ENCODE measurements around the gene EIF2AK3. TPM values are rescaled to one million over a fixed set of nuclear protein-coding genes. Genes with fewer than 3 reads are reported as not detected.

The EIF2AK3 gene
- total and polyA plus RNA-seq, 2 of the 8 experiments (the other 6 are each of a cell fraction or from before 2014, with no cell fraction given) = 5.8 to 22.8 TPM

DNA sequence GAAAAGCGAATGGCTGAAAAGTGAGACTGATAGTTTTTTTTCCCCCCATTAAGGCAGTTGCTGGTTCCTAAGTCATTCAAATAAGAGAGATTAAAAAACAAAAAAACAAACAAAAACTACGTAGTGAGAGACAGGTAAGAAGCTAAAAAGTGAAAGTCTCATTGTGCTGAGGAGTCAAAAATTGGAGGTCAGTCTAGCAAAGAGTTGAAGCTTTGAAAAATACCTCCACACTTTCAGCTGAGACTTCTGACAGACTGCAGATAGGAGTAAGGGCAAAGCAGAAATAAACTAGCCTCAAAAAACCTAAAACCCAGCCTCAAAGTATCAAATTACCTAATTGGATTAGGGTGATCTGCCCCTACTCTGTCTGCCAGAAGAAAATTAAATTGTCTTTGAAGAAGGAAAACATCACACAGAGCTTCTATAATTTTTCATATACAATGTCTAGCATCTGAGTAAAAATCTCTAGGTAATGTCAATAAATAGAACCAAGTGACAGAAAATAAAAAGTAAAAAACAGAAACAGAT lies 10.9 kb upstream of the EIF2AK3 start:
- no peak overlapping the region for H3K27ac ChIP-seq (ENCODE audit: low read depth, low read length)
- ChIA-PET POLR2A (ENCODE audit: partially characterized antibody) (interaction anchor here (1.4 kb wide), 1 partner anchor 10 kb away, joined by 6 read pairs; the partner anchor contains the start of gene EIF2AK3), CTCF (ENCODE audit: partially characterized antibody) (interaction anchor here (0.9 to 1.5 kb wide), 3 partner anchors 31 to 48 kb away, joined by 3 to 5 read pairs (median 5); no protein-coding TSS in a partner anchor)
- H4K20me1 ChIP-seq (replicated peaks in 1 of 2; ENCODE audit: control insufficient read depth in 1 of 2, insufficient read depth in 2 of 2, low read length in 2 of 2) = no peaks in the 10 kb centered on the region
- no peak overlapping the region for H2AK5ac ChIP-seq (ENCODE audit: low read depth, low read length)
- no peak overlapping the region for H4K91ac ChIP-seq (replicated peaks; ENCODE audit: insufficient read length, low read length)
- no peak overlapping the region for H2BK5ac ChIP-seq (ENCODE audit: low read depth, low read length)
- no peak for TF ChIP-seq RBBP5 (IDR thresholded peaks at IDR 0.05; ENCODE audit: borderline replicate concordance, low read depth, low read length)
- TF ChIP-seq CREB1 (IDR thresholded peaks at IDR 0.05) = no peak
- TF ChIP-seq FOSL1 (IDR thresholded peaks at IDR 0.05; ENCODE audit: insufficient read depth, low read depth, low read length) = no peak
- TF ChIP-seq SIRT6 (IDR thresholded peaks at IDR 0.05; ENCODE audit: low read length) = no peak
- TF ChIP-seq SUZ12 (IDR thresholded peaks at IDR 0.05; ENCODE audit: low read length) = no peak
- TF ChIP-seq BRCA1 (IDR thresholded peaks at IDR 0.05; ENCODE audit: low read depth, low read length) = no peak
- no peaks in the 10 kb centered on the region for H3K79me2 ChIP-seq (ENCODE audit: control insufficient read depth in 1 of 2, insufficient read depth in 2 of 2, low read length in 2 of 2)
- H3K4me1 ChIP-seq (replicated peaks in 1 of 4; ENCODE audit: control insufficient read depth in 3 of 4, insufficient read depth in 4 of 4, low read length in 3 of 4) = peaks cover 2 to 4% (median 3%) of the 10 kb centered on the region in 4 experiments; a peak in 4 of 7 replicates
- no peak overlapping the region for H2BK15ac ChIP-seq (ENCODE audit: low read length)
- no peak overlapping the region for H3K23ac ChIP-seq (ENCODE audit: insufficient read length)
- WGBS, 2 experiments (ENCODE audit: extremely low coverage in 1 of 2, insufficient coverage in 1 of 2, insufficient read length in 1 of 2, insufficient replicate concordance in 2 of 2, low coverage in 1 of 2, low lambda C conversion rate in 2 of 2, missing lambda C conversion rate in 1 of 2) = 27% methylated on average over 2 of the region's 2 CpGs; no CpG with 5 or more reads in 1 of the 2 experiments
- H3K23me2 ChIP-seq (ENCODE audit: low read depth, low read length) = no peaks in the 10 kb centered on the region
- H2BK12ac ChIP-seq (ENCODE audit: low read depth, low read length) = no peak overlapping the region
- DNase-seq (ENCODE audit: low read depth in 1 of 2, low spot score in 2 of 2) = no peak
- peak overlapping the region; percentile 93 for H2AFZ ChIP-seq (ENCODE audit: low read length)
- no peak overlapping the region for H3K14ac ChIP-seq (ENCODE audit: insufficient read length)
- H3K27me3 ChIP-seq (replicated peaks in 1 of 4; ENCODE audit: control insufficient read depth in 3 of 4, extremely low read depth in 1 of 4, insufficient read depth in 3 of 4, low read length in 3 of 4) = no peaks in the 10 kb centered on the region
- H3K4ac ChIP-seq (replicated peaks; ENCODE audit: insufficient read length, low read depth, low read length) = no peak overlapping the region
- H3K36me3 ChIP-seq (ENCODE audit: control insufficient read depth in 2 of 4, insufficient read depth in 4 of 4, low read length in 3 of 4) = no peaks in the 10 kb centered on the region; a peak in 1 of 8 replicates
- no peak overlapping the region for H4K8ac ChIP-seq (ENCODE audit: extremely low read depth, insufficient read depth, low read length)
- no peak overlapping the region for H3K18ac ChIP-seq (ENCODE audit: extremely low read depth, low read length)
- no peak overlapping the region for H3K56ac ChIP-seq (replicated peaks; ENCODE audit: insufficient read length, low read depth, low read length)
- no peaks in the 10 kb centered on the region for H3K79me1 ChIP-seq (ENCODE audit: low read depth, low read length)
- H4K5ac ChIP-seq (ENCODE audit: insufficient read length, low read depth, low read length) = peak overlapping the region; percentile 6
- no peak overlapping the region for H2BK120ac ChIP-seq (replicated peaks; ENCODE audit: low read depth, low read length)
- H3K4me3 ChIP-seq (ENCODE audit: extremely low read depth in 1 of 4, insufficient read depth in 2 of 4, low read depth in 3 of 4, low read length in 4 of 4) = no peak overlapping the region
- no peak overlapping the region for H2BK20ac ChIP-seq (ENCODE audit: low read length)
- peak; percentile 45 for FAIRE-seq
- H3K9ac ChIP-seq (replicated peaks in 1 of 4; ENCODE audit: extremely low read depth in 1 of 4, low read depth in 3 of 4, low read length in 3 of 4) = no peak overlapping the region
- H3K4me2 ChIP-seq (ENCODE audit: insufficient read depth in 1 of 2, low read depth in 2 of 2, low read length in 2 of 2) = peak overlapping the region; percentile 17 to 26; a peak in 1 of 4 replicates
- no peaks in the 10 kb centered on the region for H3K9me3 ChIP-seq (ENCODE audit: insufficient read depth in 2 of 2, low read depth in 1 of 2, low read length in 1 of 2)

Measured in H1 (cell line).